ENCODE measurements around the gene SORT1. TPM values are rescaled to one million over a fixed set of nuclear protein-coding genes. Genes with fewer than 3 reads are reported as not detected.

Gene SORT1
- total RNA-seq, 1 donor from 2014 or later, result 7.9 TPM

DNA sequence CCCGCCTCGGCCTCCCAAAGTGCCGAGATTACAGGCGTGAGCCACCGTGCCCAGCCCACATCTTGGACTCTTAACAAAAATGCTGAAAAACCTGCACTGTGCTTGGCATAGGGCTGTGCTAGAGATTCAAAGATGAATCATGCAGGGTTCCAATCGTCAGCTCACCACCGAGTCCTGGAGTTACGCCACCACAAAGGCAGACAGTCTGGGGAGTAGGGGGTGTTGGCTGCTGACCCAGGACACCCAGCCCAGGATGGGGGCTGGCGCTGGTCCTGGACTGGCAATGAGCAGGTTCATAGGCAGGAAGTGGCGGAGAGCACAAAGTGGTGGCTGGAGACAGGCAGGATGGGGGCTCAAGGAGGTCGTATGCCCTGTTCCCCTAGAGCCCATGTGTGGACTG lies 130.8 kb downstream of the SORT1 start:
- peak; percentile 89 for FAIRE-seq
- peaks cover 63% of the 10 kb centered on the region for H3K36me3 ChIP-seq (ENCODE audit: control insufficient read depth, insufficient read depth, low read length)
- H3K4me3 ChIP-seq (ENCODE audit: low read depth, low read length), result no peak overlapping the region
- peak; percentile 84 for DNase-seq (ENCODE audit: low read depth)
- H3K27me3 ChIP-seq (ENCODE audit: control insufficient read depth, insufficient read depth, low read length), result no peaks in the 10 kb centered on the region
- TF ChIP-seq, protein P1, sequence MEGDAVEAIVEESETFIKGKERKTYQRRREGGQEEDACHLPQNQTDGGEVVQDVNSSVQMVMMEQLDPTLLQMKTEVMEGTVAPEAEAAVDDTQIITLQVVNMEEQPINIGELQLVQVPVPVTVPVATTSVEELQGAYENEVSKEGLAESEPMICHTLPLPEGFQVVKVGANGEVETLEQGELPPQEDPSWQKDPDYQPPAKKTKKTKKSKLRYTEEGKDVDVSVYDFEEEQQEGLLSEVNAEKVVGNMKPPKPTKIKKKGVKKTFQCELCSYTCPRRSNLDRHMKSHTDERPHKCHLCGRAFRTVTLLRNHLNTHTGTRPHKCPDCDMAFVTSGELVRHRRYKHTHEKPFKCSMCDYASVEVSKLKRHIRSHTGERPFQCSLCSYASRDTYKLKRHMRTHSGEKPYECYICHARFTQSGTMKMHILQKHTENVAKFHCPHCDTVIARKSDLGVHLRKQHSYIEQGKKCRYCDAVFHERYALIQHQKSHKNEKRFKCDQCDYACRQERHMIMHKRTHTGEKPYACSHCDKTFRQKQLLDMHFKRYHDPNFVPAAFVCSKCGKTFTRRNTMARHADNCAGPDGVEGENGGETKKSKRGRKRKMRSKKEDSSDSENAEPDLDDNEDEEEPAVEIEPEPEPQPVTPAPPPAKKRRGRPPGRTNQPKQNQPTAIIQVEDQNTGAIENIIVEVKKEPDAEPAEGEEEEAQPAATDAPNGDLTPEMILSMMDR (IDR thresholded peaks at IDR 0.05; ENCODE audit: insufficient read depth, low read length, severe bottlenecking), result no peak

GRCh38 chr1:109265741-109266330 lies 131.9 kb downstream of the SORT1 start:
- no peak for FAIRE-seq
- peaks cover 63% of the 10 kb centered on the region for H3K36me3 ChIP-seq (ENCODE audit: control insufficient read depth, insufficient read depth, low read length)
- no peak for DNase-seq (ENCODE audit: low read depth)
- H3K27me3 ChIP-seq (ENCODE audit: control insufficient read depth, insufficient read depth, low read length), result no peaks in the 10 kb centered on the region
- TF ChIP-seq, protein P1 (IDR thresholded peaks at IDR 0.05; ENCODE audit: insufficient read depth, low read length, severe bottlenecking), result no peak
- H3K4me3 ChIP-seq (ENCODE audit: low read depth, low read length), result no peak overlapping the region

GRCh38 chr1:109265016-109265415 lies 132.7 kb downstream of the SORT1 start:
- no peak for DNase-seq (ENCODE audit: low read depth)
- Histone ChIP-seq H3K4me3 (ENCODE audit: low read depth, low read length) (no peak overlapping the region), H3K36me3 (ENCODE audit: control insufficient read depth, insufficient read depth, low read length) (peaks cover 57% of the 10 kb centered on the region), H3K27me3 (ENCODE audit: control insufficient read depth, insufficient read depth, low read length) (no peaks in the 10 kb centered on the region)
- no peak for FAIRE-seq
- TF ChIP-seq, protein P1 (IDR thresholded peaks at IDR 0.05; ENCODE audit: insufficient read depth, low read length, severe bottlenecking), result no peak

DNA sequence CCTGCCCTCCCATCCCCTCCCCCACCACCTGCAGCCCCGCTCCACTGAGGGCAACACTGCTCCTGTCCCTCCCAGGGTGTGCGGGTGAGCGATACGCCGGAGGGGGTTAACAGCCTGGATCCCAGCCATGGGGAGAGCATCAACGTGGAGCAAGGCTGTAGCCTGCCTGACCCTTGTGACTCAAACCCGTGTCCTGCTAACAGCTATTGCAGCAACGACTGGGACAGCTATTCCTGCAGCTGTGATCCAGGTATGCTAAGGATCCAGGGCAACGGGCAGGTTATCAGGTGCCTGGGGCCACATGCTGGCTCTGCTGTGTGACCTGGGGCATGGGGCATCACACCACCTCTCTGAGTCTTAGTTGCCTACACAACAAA lies 133.4 kb downstream of the SORT1 start:
- FAIRE-seq, result no peak
- peaks cover 54% of the 10 kb centered on the region for H3K36me3 ChIP-seq (ENCODE audit: control insufficient read depth, insufficient read depth, low read length)

DNA sequence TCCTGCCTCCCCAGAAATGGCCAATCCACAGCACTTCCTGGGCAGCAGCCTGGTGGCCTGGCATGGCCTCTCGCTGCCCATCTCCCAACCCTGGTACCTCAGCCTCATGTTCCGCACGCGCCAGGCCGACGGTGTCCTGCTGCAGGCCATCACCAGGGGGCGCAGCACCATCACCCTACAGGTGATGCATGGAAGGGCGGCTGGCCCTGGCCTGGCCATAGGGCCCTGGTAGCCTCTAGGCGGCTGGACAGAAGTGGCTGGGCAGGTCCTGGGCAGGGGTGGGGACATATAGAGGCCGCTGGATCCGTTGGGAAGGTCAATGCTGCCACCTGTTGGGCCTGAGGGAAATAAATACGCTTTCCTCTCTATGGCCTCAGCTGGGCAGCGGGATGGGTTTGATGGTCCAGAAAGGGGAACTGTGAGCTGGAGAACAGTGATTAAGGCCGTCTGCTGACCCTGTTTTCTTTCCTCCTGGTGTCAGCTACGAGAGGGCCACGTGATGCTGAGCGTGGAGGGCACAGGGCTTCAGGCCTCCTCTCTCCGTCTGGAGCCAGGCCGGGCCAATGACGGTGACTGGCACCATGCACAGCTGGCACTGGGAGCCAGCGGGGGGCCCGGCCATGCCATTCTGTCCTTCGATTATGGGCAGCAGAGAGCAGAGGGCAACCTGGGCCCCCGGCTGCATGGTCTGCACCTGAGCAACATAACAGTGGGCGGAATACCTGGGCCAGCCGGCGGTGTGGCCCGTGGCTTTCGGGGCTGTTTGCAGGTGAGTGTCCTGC lies 133.9 kb downstream of the SORT1 start:
- TF ChIP-seq, protein P1 (IDR thresholded peaks at IDR 0.05; ENCODE audit: insufficient read depth, low read length, severe bottlenecking), result peak; percentile 96
- H3K4me3 ChIP-seq (ENCODE audit: low read depth, low read length), result no peak overlapping the region
- H3K36me3 ChIP-seq (ENCODE audit: control insufficient read depth, insufficient read depth, low read length), result peaks cover 53% of the 10 kb centered on the region
- FAIRE-seq (peak; percentile 85), DNase-seq (ENCODE audit: low read depth) (no peak)
- H3K27me3 ChIP-seq (ENCODE audit: control insufficient read depth, insufficient read depth, low read length), result no peaks in the 10 kb centered on the region

More for the DNA sequence above, 133.4 kb downstream of the SORT1 start:
- Histone ChIP-seq H3K4me3 (ENCODE audit: low read depth, low read length) (no peak overlapping the region), H3K27me3 (ENCODE audit: control insufficient read depth, insufficient read depth, low read length) (no peaks in the 10 kb centered on the region)
- TF ChIP-seq, protein P1 (IDR thresholded peaks at IDR 0.05; ENCODE audit: insufficient read depth, low read length, severe bottlenecking), result no peak
- DNase-seq (ENCODE audit: low read depth), result no peak
